ENCODE data around the gene PGBD5. TPM values are rescaled to one million over a fixed set of nuclear protein-coding genes. Genes with fewer than 3 reads are reported as not detected.

The PGBD5 gene
- polyA plus RNA-seq, 1 of the 3 experiments (the other 2 are of a cell fraction), result 0.15 TPM

- WGBS (ENCODE audit: low lambda C conversion rate), result 31% methylated on average over 1 of the region's 1 CpG
- H3K4me2 ChIP-seq, result no peak overlapping the region
- CTCF ChIA-PET, result no interaction called here
- H3F3A ChIP-seq (replicated peaks; ENCODE audit: insufficient read depth), result no peaks in the 10 kb centered on the region
- no peaks in the 10 kb centered on the region for H3K9me2 ChIP-seq
- H3K9me3 ChIP-seq, result no peaks in the 10 kb centered on the region
- POLR2A ChIA-PET, result no interaction called here
- no peak overlapping the region for H3K4me3 ChIP-seq (ENCODE audit: low read depth in 2 of 2, low read length in 1 of 2)
- no peak overlapping the region for H3K27ac ChIP-seq (ENCODE audit: low read depth in 2 of 2, low read length in 1 of 2)
- no peaks in the 10 kb centered on the region for H3K79me2 ChIP-seq (ENCODE audit: insufficient read depth)
- no peaks in the 10 kb centered on the region for H3K36me3 ChIP-seq (replicated peaks in 1 of 2; ENCODE audit: control insufficient read depth in 1 of 2, insufficient read depth in 2 of 2, low read length in 1 of 2)
- H2AFZ ChIP-seq (ENCODE audit: low read depth), result no peak overlapping the region
- DNase-seq, result no peak
- H3K9ac ChIP-seq, result no peak overlapping the region
- peaks cover 0 to 5% of the 10 kb centered on the region in 2 experiments; a peak in 1 of 4 replicates for H3K4me1 ChIP-seq (ENCODE audit: control insufficient read depth in 1 of 2, insufficient read depth in 2 of 2, low read depth in 1 of 2, low read length in 1 of 2)
- no peaks in the 10 kb centered on the region for H4K20me1 ChIP-seq (ENCODE audit: insufficient read depth)
- H3K27me3 ChIP-seq (ENCODE audit: insufficient read depth), result 0 out of 2 replicates have a peak, but pooled peaks cover under 1% of the 10 kb centered on the region
- TF ChIP-seq IRF3 (IDR thresholded peaks at IDR 0.05; ENCODE audit: low read depth, low read length) (no peak), SMC3 (IDR thresholded peaks at IDR 0.05; ENCODE audit: low read depth, low read length) (no peak), RFX5 (IDR thresholded peaks at IDR 0.05; ENCODE audit: low read length) (no peak), CHD2 (IDR thresholded peaks at IDR 0.05; ENCODE audit: low read length, partially characterized antibody) (no peak), ZBTB33 (IDR thresholded peaks at IDR 0.05; ENCODE audit: borderline replicate concordance, low read depth) (no peak), GATA2 (CRISPR knock-in tag; IDR thresholded peaks at IDR 0.05) (no peak), TEAD4 (IDR thresholded peaks at IDR 0.05; ENCODE audit: borderline replicate concordance, insufficient read depth) (no peak), FOXM1 (IDR thresholded peaks at IDR 0.05; ENCODE audit: low read depth) (no peak)
Observed at GRCh38 chr1:230430499-230430898, 4.4 kb upstream of the PGBD5 start.

- Histone ChIP-seq H4K20me1 (ENCODE audit: insufficient read depth) (no peaks in the 10 kb centered on the region), H3K9me3 (no peaks in the 10 kb centered on the region), H3K27me3 (ENCODE audit: insufficient read depth) (peaks cover 13% of the 10 kb centered on the region), H3K9me2 (no peaks in the 10 kb centered on the region), H2AFZ (ENCODE audit: low read depth) (no peak overlapping the region), H3K4me2 (no peak overlapping the region), H3K36me3 (replicated peaks in 1 of 2; ENCODE audit: control insufficient read depth in 1 of 2, insufficient read depth in 2 of 2, low read length in 1 of 2) (no peaks in the 10 kb centered on the region), H3K27ac (ENCODE audit: low read depth in 2 of 2, low read length in 1 of 2) (no peak overlapping the region), H3F3A (replicated peaks; ENCODE audit: insufficient read depth) (no peaks in the 10 kb centered on the region), H3K4me1 (ENCODE audit: control insufficient read depth in 1 of 2, insufficient read depth in 2 of 2, low read depth in 1 of 2, low read length in 1 of 2) (peaks cover 0 to 15% of the 10 kb centered on the region in 2 experiments; a peak in 1 of 4 replicates), H3K9ac (no peak overlapping the region), H3K79me2 (ENCODE audit: insufficient read depth) (no peaks in the 10 kb centered on the region), H3K4me3 (ENCODE audit: low read depth in 2 of 2, low read length in 1 of 2) (no peak overlapping the region)
- WGBS (ENCODE audit: low lambda C conversion rate), result 34% methylated on average over 2 of the region's 2 CpGs
- CTCF ChIA-PET, result interaction anchor here (0.8 to 1.3 kb wide), 2 partner anchors 170 to 213 kb away, joined by 4 read pairs; partner anchors contain the start of gene COG2
- POLR2A ChIA-PET, result no interaction called here
- no peak for DNase-seq
- TF ChIP-seq SMC3 (IDR thresholded peaks at IDR 0.05; ENCODE audit: low read depth, low read length) (no peak), MXI1 (IDR thresholded peaks at IDR 0.05; ENCODE audit: low read depth, low read length) (no peak)
Observed at GRCh38 chr1:230429067-230429735, 3.1 kb upstream of the PGBD5 start.

All from SK-N-SH (cell line).